Parathyroid adenoma (tissue), 2 donors: ENCODE results near the gene SMCHD1.
"Not testable (repeated sequence)": the region's sequence is repeated elsewhere in the genome, so short reads cannot be mapped to it uniquely, and the experiment has no call there.

Source experiments
- H2AFZ ChIP-seq: fragments of 300-600 bp; sonication (generic); one replicate; pipeline ENCODE4 v1.7.0; 2017; ENCODE audit warnings: antibody characterized with exemption, mild to moderate bottlenecking
- H3K27ac ChIP-seq: fragments of 300-600 bp; sonication (generic); one replicate; pipeline ENCODE4 v1.7.0; 2017
- H3K27me3 ChIP-seq: fragments of 300-600 bp; sonication (generic); one replicate; pipeline ENCODE4 v1.7.0; 2017; ENCODE audit warnings: low read length; ENCODE audit not compliant: control insufficient read depth, insufficient read depth
- H3K36me3 ChIP-seq: fragments of 300-600 bp; sonication (generic); one replicate; pipeline ENCODE4 v1.7.0; 2017; ENCODE audit warnings: low read length; ENCODE audit not compliant: control insufficient read depth, insufficient read depth
- H3K4me1 ChIP-seq: fragments of 300-600 bp; sonication (generic); one replicate; pipeline ENCODE4 v1.7.0; 2017; ENCODE audit warnings: control low read depth
- H3K4me2 ChIP-seq: fragments of 300-600 bp; sonication (generic); one replicate; pipeline ENCODE4 v1.7.0; 2017; ENCODE audit warnings: low read length
- H3K4me3 ChIP-seq: fragments of 300-600 bp; sonication (generic); one replicate; pipeline ENCODE4 v1.7.0; 2017; ENCODE audit warnings: low read depth, low read length
- H3K79me2 ChIP-seq: fragments of 300-600 bp; sonication (generic); one replicate; pipeline ENCODE4 v1.7.0; 2017; ENCODE audit warnings: control low read depth
- H3K9ac ChIP-seq: fragments of 300-600 bp; sonication (generic); one replicate; pipeline ENCODE4 v1.7.0; 2017; ENCODE audit warnings: mild to moderate bottlenecking
- H3K9me3 ChIP-seq: fragments of 300-600 bp; sonication (generic); one replicate; pipeline ENCODE4 v1.7.0; 2017; ENCODE audit warnings: low read length; ENCODE audit not compliant: control insufficient read depth
- CTCF ChIP-seq: fragments of 300-600 bp; sonication (generic); IDR thresholded peaks from one replicate; pipeline ENCODE4 v1.7.0; 2017; ENCODE audit warnings: antibody characterized with exemption, mild to moderate bottlenecking
- donor health status: primary hyperparathyroidism.

The SMCHD1 gene

DNA sequence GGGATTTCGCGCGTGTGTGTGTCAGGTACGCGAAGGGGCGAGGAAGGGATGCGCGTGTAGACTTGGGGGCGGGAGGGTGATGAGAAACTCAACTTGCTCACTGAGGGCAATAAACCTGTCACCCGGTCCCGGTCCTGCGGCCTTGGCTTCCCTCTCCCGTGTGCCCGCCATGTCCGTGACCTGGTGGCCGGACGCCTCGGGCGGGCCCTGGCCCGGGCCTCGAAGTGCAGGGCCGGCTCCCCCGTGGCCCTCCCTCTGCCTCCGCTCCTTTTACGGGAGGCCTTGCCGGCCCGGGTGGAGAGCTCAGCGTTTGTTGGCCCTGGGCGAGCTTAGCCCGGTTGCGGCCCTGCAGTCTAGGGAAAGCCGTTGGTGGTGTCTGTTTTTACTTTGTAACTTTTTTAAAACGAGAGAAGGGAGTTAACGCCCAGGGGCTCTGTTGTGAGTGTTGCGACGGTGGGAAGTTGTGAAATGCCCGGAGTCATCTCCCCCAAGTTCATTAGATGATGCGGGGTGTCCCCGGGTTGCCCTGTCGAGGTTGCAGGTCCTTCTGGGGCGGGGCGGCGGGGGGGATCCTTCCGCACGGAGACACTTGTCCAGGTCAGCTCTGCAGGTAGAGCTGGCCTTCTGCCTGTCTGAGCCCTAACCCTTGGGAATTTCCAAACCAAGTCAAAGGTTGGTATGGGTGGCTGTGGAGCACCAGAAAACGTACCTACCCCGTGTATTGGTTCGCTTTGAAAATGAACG is 883 bp downstream of the SMCHD1 start:
- Histone ChIP-seq H3K9ac (peak overlapping the region; percentile 64), H3K4me1 (peaks cover 9% of the 10 kb centered on the region), H3K4me3 (peak overlapping the region; percentile 78), H3K4me2 (peak overlapping the region; percentile 89), H3K79me2 (peaks cover 22% of the 10 kb centered on the region), H3K36me3 (no peaks in the 10 kb centered on the region), H3K27ac (peak overlapping the region; percentile 83), H2AFZ (peak overlapping the region; percentile 74), H3K9me3 (no peaks in the 10 kb centered on the region), H3K27me3 (no peaks in the 10 kb centered on the region)
- no peak for TF ChIP-seq CTCF

DNA sequence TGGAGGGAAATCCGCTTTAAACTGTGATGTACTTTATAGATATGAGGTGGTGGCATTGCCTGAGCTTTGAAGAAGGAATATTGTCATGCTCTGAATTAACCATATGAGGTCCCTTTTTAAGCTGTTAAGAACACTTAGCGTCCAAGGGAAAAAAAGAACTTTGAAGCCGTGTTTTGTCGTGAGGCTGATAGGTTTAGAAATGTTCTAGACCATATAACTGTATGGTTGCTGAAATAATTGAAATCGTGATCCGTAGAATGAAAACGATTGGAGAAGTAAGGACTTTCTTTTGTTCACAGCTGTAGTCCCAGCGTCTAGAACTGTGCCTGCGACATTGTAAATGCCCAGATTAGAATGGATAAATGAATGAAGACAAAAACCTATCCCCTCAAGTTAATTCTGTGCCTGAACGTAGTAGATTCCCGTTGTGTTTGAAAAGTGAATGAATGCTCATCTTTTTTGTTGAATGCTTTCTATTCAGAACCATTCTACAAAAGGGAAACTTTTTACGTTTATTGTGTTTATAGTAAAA is 1.5 kb downstream of the SMCHD1 start:
- H3K27ac ChIP-seq = no peak overlapping the region
- H3K4me3 ChIP-seq = peak overlapping the region; percentile 78
- no peaks in the 10 kb centered on the region for H3K36me3 ChIP-seq
- H3K4me1 ChIP-seq = peaks cover 9% of the 10 kb centered on the region
- H3K9ac ChIP-seq = no peak overlapping the region
- no peak overlapping the region for H2AFZ ChIP-seq
- H3K79me2 ChIP-seq = peaks cover 25% of the 10 kb centered on the region
- H3K4me2 ChIP-seq = peak overlapping the region; percentile 89
- TF ChIP-seq CTCF = no peak
- no peaks in the 10 kb centered on the region for H3K27me3 ChIP-seq
- no peaks in the 10 kb centered on the region for H3K9me3 ChIP-seq

DNA sequence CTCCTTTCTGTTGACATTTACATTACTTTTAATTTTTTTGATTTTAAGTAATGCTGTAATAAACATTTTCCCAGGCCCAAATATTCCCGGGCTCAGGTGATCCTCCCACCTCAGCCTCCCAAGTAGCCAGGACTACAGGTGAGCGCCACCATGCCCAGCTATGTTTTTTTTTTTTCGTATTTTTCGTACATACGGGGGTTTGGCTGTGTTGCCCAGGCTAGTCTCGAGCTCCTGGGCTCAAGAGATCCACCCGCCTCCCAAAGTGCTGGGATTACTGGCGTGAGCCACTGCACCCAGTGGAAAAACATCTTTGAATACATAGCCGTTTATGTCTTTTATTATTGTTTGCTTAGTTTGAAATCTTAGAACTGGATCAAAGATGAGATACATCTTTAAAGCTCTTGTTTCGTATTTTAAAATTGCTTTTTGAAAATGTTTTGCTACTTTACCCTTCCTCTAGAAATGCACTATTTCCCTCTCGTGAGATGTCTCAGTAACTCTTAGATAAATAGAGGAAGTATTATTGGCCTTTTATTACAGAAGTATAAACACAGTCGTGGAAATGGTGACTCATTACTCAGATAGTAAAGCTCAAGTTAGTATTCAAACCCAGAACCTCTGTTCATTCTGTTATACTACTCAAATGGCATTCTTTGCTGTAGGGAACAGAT is 2.4 kb downstream of the SMCHD1 start:
- Histone ChIP-seq H2AFZ (no peak overlapping the region), H3K4me2 (peak overlapping the region; percentile 47), H3K27me3 (no peaks in the 10 kb centered on the region), H3K9ac (no peak overlapping the region), H3K4me3 (peak overlapping the region; percentile 78), H3K27ac (no peak overlapping the region), H3K36me3 (no peaks in the 10 kb centered on the region), H3K4me1 (peaks cover 9% of the 10 kb centered on the region), H3K9me3 (no peaks in the 10 kb centered on the region), H3K79me2 (peaks cover 31% of the 10 kb centered on the region)
- no peak for TF ChIP-seq CTCF

DNA sequence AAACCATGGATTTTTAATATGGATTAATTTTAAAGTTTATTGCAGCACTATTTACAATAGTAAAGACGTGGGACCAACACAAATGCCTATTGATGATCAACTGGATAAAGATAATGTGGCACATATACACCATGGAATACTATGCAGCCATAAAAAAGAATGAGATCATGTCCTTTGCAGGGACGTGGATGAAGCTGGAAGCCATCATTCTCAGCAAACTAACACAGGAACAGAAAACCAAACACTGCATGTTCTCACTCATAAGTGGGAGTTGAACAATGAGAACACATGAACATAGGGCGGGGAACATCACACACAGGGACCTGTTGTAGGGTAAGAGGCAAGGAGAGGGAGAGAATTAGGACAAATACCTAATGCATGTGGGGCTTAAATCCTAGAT is 5.3 kb downstream of the SMCHD1 start:
- not testable (repeated sequence) for H2AFZ ChIP-seq, H3K4me3 ChIP-seq, H3K9me3 ChIP-seq, H3K9ac ChIP-seq, H3K4me1 ChIP-seq, H3K27me3 ChIP-seq, H3K4me2 ChIP-seq, H3K36me3 ChIP-seq, H3K27ac ChIP-seq
- peaks cover 57% of the 10 kb centered on the region for H3K79me2 ChIP-seq

DNA sequence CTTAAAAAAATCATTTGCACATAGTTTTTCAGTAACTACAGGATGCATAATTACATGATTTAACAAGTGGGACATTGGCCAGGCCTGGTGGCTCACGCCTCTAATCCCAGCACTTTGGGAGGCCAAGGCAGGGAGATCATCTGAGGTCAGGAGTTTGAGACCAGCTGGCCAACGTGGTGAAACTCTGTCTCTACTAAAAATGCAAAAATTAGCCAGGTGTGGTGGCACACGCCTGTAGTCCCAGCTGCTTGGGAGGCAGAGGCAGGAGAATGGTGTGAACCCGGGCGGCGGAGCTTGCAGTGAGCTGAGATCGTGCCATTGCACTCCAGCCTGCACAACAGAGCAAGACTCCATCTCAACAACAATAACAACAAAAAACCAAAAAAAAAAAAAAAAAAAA is 6.8 kb downstream of the SMCHD1 start:
- H3K9me3 ChIP-seq, H3K4me2 ChIP-seq, H3K27ac ChIP-seq, H3K4me3 ChIP-seq, H3K36me3 ChIP-seq, H2AFZ ChIP-seq, H3K9ac ChIP-seq, H3K27me3 ChIP-seq, H3K4me1 ChIP-seq: not testable (repeated sequence)
- peaks cover 57% of the 10 kb centered on the region for H3K79me2 ChIP-seq
